ENCODE results near the gene DLX5. TPM values are rescaled to one million over a fixed set of nuclear protein-coding genes. Genes with fewer than 3 reads are reported as not detected.

The DLX5 gene
- total and polyA plus RNA-seq, 2 donors (not counting 3 experiments of a cell fraction or from before 2014, with no cell fraction given): not detected

DNA sequence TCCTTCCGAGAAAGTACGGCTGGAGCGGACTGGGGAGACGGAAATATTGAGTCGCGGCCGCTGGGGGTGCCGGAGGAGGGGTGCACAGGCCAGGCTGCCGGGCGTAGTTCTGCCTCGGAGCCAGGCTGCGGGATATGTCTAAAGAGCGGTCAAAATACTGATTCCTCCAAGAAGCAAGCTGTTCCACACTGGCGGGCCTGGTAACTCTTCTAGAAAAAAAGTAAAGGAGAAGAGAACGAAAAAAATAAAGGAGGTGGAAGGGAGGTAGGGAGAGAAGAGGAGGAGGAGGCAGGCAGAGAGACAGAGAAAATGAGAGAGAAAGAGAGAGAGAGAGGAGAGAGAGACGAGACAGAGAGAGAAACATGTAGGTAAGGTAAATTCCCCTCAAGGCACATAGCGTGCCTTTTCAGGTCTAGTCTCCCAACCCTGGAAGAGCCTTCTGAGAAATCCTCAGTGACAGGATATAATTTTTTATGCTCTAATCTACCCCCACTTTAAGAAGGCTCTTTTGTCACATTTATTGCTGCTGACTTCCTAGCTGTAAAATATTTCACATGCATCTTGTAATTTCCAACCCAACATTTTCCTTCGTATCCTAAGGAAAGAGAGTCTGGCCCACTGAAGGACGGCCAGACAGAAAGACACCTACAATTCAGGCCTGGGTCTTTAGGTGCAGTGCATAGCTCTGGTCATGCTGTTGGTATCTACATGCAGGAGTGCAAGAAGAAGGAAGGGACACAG lies 5.7 kb downstream of the DLX5 start:
- H3K9ac ChIP-seq (replicated peaks; ENCODE audit: extremely low read depth, insufficient read depth, low read length): no peak overlapping the region
- H3K4me2 ChIP-seq (ENCODE audit: insufficient read depth, low read length): no peak overlapping the region
- H3K9me3 ChIP-seq (replicated peaks; ENCODE audit: control insufficient read depth, insufficient read depth, low read length): no peaks in the 10 kb centered on the region
- CTCF ChIA-PET: interaction anchor here (0.5 to 7.4 kb wide), 3 partner anchors 8 to 31 kb away, joined by 3 to 48 read pairs (median 3); no protein-coding TSS in a partner anchor
- H3K27ac ChIP-seq (ENCODE audit: insufficient read depth, low read depth, low read length): no peak overlapping the region
- BruUV-seq (replicated peaks): no TSS peak
- peaks cover 95 to 98% of the 10 kb centered on the region in 2 experiments for H3K27me3 ChIP-seq (ENCODE audit: control insufficient read depth in 2 of 2, insufficient read depth in 2 of 2, low read length in 2 of 2)
- dilution Hi-C loops (cut with MboI; ENCODE audit: extremely low pct_ligation_motif_present, low sequenced_read_pairs): no loop called here
- no peaks in the 10 kb centered on the region for H3K79me2 ChIP-seq (ENCODE audit: control insufficient read depth, insufficient read depth, low read length)
- no peaks in the 10 kb centered on the region for H3K9me1 ChIP-seq (replicated peaks; ENCODE audit: control insufficient read depth, extremely low read depth, insufficient read depth, low read length)
- H3K36me3 ChIP-seq (ENCODE audit: control insufficient read depth in 2 of 2, extremely low read depth in 1 of 2, insufficient read depth in 2 of 2, low read length in 2 of 2): no peaks in the 10 kb centered on the region
- no peak for FAIRE-seq
- H3K4me1 ChIP-seq (ENCODE audit: control insufficient read depth, extremely low read depth, insufficient read depth, low read length): no peaks in the 10 kb centered on the region
- TF ChIP-seq FOS (IDR thresholded peaks at IDR 0.05; ENCODE audit: borderline replicate concordance, insufficient read depth, low read length): no peak
- peak; percentile 70 for TF ChIP-seq EZH2 (IDR thresholded peaks at IDR 0.05; ENCODE audit: borderline replicate concordance, low read depth, low read length, severe bottlenecking)
- TF ChIP-seq, protein P1, sequence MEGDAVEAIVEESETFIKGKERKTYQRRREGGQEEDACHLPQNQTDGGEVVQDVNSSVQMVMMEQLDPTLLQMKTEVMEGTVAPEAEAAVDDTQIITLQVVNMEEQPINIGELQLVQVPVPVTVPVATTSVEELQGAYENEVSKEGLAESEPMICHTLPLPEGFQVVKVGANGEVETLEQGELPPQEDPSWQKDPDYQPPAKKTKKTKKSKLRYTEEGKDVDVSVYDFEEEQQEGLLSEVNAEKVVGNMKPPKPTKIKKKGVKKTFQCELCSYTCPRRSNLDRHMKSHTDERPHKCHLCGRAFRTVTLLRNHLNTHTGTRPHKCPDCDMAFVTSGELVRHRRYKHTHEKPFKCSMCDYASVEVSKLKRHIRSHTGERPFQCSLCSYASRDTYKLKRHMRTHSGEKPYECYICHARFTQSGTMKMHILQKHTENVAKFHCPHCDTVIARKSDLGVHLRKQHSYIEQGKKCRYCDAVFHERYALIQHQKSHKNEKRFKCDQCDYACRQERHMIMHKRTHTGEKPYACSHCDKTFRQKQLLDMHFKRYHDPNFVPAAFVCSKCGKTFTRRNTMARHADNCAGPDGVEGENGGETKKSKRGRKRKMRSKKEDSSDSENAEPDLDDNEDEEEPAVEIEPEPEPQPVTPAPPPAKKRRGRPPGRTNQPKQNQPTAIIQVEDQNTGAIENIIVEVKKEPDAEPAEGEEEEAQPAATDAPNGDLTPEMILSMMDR (IDR thresholded peaks at IDR 0.05; ENCODE audit: extremely low read depth in 1 of 2, insufficient read depth in 1 of 2, low read depth in 1 of 2, low read length in 2 of 2): no peak
- TF ChIP-seq GATA2 (IDR thresholded peaks at IDR 0.05; ENCODE audit: insufficient read depth, insufficient read length, low read depth, low read length): no peak
- TF ChIP-seq, protein P2, sequence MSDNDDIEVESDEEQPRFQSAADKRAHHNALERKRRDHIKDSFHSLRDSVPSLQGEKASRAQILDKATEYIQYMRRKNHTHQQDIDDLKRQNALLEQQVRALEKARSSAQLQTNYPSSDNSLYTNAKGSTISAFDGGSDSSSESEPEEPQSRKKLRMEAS (IDR thresholded peaks at IDR 0.05; ENCODE audit: insufficient read depth, insufficient read length): no peak
- no peak overlapping the region for H3K4me3 ChIP-seq (replicated peaks in 1 of 3; ENCODE audit: insufficient read depth in 1 of 3, low read depth in 1 of 3, low read length in 3 of 3)
- intact Hi-C loops (cut with micrococcal nuclease): no loop called here
- H4K20me1 ChIP-seq (replicated peaks; ENCODE audit: control insufficient read depth, extremely low read depth, insufficient read depth, low read length): no peaks in the 10 kb centered on the region
- H2AFZ ChIP-seq (ENCODE audit: low read depth, low read length): no peak overlapping the region
- DNase-seq (ENCODE audit: low read depth, low spot score): no peak
- POLR2A ChIA-PET: no interaction called here

Measured in endothelial cell of umbilical vein (primary cell).